GM21786 (cell line): ENCODE data around the gene PDIA5.

Source experiments
- ATAC-seq: cut with Tn5 transposase; IDR thresholded peaks from one replicate; pipeline ENCODE4 v1.9.1; 2021; ENCODE audit not compliant: unreplicated experiment

PDIA5 gene

DNA sequence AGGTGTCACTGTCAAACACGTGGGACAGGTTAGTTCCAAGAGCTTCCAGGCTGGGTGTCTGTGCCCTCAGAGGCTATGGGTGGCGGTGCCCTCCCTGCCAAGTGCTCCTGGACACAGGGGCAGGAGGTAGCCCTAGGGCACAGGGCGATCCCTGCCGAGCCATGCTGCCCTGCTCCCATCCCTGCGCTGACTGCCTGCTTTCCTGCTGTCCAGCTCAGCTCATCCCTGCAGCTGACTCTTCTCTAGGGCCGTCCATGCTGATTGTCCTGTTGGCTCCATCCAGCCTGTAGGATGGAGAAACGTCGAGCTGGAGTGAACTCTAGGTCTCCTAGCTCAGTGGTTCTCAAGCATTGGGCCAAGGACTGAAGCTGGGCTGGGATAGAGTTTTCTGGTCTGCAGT, 3.7 kb downstream of the PDIA5 start:
- ATAC-seq = no peak

DNA sequence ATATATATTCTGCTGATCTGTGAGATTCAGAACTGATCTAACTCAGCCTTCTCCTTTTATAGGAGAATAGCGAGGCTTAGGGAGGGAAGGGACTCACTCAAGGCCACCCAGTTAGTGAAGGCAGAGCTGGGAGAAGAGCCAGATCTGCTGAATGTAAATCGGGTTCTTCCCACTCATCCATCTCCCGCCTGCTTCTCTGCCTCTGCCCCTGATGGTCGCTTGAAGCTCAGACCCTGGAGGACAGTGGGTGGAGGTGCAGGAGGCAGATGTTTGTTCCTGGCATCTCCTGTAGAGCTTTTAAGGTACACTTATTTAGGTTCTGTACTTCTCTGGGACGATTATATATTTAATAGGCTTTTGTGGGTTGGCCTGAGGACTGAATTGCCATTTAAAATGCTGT, 4.3 kb downstream of the PDIA5 start:
- ATAC-seq = no peak

DNA sequence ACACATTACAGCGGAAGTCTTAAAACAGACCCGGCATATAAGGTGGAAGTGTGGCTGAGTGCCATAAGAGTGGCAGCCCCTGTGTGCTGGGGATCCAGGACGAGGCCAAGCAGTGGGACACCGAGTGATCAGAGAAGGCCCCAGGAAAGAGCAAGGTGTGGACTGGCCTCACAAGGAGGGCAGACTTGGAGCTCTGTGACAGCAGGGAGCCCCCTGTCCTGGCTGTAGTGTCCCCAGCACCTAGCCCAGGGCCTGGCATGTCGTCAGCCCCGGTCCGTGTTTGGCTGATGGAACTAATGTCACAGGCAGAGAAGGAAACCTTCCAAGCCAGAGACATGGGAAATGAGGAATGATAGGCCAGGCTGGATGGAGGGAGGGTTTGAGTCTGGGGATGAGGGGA, 4.8 kb downstream of the PDIA5 start:
- ATAC-seq = no peak

DNA sequence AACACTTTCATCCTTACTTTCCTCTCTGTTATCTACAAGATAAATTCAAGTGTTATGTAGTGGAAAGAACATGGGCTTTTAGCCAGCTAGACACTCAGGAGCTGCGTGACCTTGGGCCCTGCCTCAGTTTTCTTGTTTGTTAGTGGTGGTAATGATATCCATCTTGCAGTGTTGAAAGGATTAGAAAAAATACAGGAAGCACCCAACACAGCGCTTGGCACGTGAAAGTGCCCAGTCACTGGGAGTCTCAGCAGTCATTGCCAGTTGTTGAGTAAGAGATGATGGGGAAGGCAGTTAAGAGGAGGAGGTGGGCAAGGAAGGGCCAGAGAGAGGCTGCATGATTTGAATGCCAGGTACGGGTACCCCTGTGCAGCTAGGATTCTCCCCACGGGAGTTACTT, 5.3 kb downstream of the PDIA5 start:
- no peak for ATAC-seq

DNA sequence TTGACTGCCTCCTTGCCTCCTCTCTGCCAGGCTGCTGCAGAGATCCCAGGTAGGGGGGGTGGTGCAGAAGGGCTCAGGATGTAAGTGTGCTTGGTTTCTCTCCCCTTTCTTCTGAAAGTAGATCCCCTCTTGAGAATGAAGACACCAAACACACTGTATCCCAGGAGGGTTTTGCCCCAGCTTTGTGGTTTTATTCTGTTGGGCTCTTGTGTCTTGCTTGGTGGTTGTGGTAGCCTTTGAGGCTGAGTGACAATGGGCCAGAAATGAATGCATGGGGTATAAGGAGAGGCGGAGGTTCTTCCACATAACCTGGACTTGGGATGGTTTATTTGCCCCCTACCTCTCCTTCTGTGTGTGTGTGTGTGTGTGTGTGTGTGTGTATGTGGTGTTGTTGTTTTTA, 5.7 kb downstream of the PDIA5 start:
- ATAC-seq = no peak

DNA sequence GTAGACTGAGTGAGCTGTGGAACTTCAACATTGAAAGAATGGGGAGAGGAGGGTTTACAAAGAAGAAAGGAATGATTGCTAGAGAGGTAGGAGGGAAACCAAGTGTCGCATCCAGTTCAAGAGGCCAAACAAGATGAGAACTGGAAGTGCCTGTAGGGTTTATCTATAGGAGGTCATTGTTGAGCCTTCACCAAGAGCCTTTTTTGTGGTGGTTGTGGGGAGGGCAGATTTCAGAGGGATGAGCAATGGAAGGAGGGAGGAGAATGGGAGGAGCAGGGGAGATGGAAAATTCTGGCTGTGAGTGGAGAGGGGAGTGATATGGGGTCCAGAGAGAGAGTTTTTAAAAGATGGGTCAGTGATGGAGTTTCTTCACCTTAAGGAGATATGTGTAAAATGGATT, 8.5 kb downstream of the PDIA5 start:
- ATAC-seq = no peak

DNA sequence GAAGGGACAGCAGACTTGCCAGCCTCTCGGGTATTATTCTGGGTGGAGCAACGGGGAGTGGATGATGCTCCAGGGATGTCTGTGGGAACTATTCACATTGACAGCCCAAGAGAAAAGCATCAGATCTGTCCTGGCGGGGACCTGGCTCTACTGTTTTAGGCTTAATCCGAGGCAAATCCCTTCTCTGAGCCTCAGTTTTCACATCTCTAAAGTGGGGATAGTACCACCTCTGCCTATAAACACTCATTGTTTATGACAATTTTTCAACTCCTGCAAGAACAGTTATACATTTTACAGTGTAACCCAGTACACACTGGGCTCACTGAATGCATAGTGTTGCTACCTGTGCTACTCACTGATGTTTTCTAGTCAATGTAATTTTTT, 9.3 kb downstream of the PDIA5 start:
- ATAC-seq = no peak

DNA sequence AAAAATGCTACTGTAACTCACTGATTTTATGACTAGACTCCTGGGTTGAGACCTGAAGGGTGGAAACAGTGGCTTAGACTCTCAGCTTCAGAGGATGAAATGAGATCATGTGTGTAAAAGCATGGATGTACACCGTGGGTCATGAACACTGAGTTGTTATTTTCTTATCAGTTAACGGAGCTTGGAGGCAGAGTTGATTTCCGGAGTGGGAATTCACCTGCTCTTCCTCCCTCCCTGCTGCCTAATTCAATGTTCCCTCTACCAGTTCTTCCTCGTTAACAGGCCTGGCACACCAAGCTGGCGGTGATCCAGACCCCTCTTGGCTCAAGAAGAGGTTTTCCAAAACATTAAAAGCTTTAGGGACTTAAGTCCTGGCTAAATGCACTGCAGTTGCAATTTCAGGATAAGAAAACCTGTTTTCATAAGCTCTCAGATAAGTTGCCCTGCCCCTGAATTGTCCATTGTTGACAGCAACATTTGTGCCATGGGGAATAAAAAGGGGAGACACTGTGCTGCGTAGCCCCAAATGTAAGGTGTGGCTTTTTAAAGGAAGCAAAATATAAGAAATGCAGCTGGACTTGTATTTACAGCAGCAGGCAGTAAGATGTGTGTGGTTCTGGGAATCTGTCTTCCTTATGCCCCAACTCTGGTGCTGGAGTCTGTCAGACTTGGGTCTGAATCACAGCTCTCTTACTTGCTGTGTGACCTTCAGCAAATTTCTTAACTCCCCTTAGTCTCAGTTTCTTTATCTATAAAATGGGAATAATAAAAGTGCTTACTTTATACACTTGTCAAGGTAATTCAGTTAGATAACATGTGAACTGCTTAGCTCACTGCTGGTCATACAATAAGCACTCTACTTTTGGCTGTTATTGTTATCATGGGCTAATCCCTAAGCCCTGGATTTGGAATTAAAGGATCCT, 9.9 kb downstream of the PDIA5 start:
- no peak for ATAC-seq

DNA sequence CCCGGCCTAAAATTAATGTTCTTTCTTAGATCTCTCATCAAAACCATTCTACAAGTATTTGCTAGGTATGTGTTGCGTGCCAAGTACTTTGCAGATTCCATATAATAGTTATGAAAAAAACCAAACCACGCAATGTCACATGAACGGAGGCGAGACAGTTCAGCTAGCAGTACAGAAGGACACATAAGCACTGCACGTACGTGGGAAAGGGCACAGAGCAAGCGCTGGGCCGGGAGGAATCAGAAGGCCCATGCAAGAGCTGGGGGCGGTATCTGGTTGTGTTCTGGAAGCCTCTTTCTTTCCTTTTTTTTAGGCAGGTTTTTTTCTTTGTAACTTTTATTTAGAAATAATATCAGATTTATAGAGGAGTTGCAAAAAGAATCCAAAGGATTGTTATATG, 11.3 kb downstream of the PDIA5 start:
- no peak for ATAC-seq

DNA sequence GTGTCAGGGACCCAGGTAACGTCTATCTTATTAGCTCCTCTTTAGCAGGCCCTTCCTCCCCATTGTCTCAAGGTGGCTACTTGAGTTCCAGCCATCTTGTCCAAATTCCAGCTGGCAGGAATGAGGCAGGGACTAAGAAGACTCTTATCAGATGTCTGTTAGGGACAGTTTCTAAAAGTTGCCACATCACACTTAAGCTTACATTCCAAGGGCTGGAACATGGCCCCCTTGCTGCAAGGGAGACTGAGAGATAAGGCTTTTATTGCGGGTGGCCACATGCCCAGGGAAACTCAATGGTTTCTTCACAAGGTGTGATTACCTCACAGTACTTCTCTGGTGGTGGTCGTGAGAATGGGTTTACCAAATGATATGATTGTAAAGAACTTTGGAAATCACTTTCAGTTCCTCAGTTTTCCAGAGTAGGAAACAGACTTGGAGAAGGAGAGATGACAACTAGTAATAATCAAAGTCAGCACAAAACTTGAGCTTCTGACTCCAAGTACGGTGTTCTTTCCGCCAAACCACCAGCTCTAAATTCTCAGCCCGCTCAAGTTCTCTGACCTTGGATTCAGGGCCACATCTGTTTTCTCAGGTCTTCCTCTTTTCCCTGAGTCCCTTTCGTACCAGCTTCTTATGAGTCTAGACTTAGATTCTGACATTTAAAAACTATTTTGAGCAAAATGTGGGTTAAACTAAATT, 14.2 kb downstream of the PDIA5 start:
- ATAC-seq = no peak

DNA sequence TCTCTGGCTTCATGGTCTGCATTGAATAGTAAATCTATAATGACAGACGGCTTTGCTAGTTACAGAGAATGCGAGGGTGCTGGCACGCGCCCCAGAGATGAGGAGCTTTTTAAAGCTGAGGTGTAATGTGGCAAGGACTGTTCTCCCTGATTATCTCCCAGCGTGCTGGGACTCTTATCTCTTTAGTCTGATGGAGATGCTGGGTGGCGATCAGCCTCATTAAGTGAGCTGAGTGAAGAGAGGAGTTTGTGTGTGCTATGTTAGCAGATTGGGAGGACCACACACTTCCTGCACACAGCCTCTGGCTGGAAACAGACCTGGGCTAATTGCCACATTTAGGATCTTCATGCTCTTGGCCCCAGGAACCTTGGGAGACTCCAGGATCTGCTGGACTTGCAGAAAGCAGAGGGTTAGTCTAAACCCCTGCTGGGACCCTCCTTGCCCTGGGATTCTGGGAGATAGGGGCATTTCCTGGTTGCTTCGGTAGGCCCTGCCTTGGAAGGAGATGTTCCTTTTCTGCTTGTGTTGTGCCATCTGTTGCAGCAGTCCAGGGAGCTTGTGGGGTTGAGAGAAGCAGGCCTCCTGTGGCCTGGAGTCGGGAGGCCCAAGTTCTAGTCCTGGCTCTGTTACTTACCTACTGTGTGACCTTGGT, 15.0 kb downstream of the PDIA5 start:
- ATAC-seq = no peak

DNA sequence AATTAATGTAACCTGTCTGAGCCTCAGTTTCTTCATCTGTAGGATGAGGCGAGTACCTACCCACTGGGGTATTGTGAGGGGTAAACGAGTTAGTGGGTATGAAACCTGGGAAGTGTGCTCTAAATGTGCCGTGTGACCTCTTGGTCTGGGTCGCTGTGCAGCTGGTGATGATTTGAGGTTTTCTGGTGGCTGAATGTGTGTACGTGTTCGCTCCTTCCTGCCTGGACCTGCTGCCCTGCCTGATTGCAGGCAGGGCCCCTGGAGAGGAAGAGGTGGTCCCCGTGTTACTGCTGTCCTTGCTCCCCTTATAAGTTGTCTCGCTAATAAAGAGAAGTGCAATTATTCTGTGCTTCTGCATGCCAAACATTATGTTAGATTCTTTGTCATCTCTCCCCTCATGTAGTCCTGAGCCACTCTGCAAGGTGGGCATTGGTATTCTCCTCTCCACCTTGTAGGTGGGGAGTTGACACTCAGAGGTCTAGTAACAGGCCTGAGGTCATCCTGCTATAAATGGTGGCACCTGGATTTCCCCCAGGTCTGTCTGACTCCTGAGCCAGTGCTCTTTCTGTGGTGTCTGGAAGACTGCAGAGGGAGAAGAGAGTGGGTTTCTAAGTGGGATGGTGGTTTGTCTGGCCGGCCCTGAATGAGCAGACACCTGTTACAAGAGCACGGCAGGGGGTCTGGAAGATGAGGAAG, 15.7 kb downstream of the PDIA5 start:
- peak; percentile 69 for ATAC-seq

DNA sequence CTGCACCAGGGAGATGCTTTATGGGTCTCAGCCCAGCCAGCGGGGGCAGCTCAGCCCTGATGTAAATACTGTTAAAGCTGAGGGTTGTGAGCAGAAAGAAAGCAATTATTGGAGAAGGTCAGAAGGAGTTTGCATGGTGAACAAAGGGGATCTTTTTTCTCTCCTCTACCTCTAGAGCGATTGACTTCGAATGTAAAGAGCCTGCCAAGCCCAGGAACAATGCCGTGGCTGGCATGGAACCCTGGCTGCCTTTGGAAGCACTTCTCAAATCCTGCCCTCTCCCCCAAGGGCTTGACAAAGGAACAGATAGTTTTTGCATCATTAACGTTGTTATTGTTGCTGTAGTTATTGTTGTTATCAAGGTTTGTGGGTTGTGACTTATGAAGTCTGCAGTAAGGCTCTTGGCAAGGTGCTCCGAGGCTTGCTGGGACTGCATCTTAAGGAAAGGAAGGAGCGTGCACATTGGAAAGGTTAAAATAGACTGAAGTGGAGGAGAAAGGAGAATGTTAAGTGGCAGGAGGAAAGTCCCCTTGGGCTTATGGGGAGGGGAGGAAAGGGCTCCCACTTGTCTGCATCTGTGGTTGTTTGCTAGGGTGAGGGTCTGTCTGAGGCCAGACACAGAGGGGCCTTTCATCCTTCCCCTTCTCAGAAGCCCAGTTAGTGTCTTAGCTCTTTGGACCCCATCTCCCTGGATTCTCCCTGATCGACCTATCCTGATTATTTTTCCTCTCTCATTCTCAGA, 16.7 kb downstream of the PDIA5 start:
- ATAC-seq = no peak

DNA sequence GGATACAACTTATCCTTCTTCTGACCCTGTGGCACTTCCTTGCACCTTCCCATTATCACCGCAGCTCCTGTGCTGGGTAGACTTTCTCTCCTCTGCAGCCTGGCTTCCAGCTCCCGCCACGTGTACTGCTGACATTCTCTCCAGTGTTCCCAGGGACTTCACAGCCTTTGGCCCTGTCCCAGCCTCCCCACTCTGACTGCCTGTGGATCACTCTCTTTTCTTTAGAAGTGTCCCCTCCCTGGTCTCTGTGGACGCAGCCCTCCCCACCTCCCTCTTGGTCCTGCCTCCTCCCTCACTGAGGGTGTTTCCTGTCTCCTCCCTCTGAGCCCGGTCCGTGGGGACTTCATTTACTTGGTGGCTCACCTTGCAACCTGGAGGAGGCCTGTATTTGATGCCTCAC, 17.4 kb downstream of the PDIA5 start:
- ATAC-seq = no peak

DNA sequence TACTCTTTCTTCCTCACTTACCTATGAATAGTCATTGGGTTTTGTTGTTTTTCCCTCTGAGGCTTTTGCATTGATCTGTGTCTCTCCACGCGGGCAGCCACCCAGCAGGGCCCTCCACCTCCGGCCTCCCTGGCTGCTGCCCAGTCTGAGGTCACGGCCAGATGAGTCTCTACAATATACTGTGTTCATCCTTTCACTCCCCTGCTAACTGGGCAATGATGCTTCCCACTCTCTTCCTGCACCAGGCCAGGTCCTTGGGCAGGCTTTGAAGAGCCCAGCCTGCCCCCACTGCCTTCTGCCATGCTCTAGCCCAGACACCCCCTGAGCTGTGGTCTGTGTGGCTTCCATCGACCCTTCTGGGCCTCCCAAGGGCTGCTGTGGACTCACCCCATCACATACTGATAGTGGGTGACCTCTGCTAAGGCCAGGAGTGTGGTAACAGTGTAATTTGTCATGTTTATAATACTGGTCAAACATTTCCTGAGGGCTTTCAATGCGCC, 18.0 kb downstream of the PDIA5 start:
- ATAC-seq = no peak

DNA sequence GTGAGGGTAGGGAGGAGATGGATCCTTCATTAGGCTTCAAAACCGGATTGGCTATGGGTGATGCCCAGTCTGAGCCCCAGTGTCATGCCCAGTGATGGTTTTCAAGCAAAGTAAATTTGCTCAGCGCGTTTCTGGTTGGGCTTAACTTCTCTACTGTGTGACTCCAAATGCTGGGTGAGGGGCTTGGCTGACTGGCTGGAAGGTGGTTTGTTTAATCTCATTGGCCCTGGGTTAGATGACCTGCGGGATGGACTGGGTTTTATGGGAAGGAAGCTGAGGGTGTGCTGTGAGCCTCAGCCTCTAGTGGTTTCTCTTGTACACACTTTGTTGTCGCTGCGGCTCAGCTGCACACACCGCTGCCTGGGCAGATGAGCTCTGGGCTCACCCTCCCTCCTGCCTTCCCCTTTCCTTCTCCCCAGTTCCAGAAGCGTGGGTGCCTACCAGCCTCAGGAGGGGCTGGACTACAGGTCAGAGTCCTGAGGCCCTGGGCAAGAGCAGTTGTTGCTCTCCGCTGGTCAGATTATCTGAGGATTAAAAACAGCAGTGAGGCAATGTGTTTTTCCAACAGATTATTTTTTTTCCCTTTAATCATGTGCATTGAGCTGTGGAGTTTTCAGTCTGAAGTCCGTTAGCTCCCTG, 18.6 kb downstream of the PDIA5 start:
- ATAC-seq = no peak

DNA sequence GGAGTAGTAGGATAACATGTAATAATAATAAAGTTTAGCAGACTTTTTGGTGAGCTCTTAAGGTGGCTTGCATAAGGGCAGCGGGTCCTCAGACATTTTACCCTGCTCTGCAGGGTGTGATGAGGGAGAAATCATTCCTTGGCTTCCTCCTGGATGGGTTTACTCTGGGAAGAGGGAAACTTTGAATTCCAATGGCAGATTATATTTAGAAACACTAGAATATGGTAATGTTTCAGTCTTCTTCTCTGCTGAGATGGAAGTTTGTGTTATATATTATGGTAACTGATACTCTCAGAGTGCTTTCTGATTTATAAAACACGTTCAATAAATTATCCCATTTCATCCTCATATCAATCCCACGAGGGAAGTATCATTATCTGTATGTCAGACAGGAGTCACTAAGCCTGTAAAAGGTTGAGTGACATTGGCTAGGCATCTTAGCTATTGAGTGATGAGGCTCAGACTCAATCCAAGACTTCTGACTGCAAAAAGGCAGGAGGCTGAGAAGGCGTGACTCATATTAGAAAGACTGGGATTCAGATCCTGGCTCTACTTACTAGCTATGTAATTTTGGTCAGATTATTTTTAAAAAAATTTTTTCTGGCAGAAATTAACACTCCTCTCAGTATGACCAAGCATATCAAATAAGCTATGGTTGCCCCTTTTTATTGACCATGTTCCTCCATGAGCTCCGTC, 19.3 kb downstream of the PDIA5 start:
- no peak for ATAC-seq

DNA sequence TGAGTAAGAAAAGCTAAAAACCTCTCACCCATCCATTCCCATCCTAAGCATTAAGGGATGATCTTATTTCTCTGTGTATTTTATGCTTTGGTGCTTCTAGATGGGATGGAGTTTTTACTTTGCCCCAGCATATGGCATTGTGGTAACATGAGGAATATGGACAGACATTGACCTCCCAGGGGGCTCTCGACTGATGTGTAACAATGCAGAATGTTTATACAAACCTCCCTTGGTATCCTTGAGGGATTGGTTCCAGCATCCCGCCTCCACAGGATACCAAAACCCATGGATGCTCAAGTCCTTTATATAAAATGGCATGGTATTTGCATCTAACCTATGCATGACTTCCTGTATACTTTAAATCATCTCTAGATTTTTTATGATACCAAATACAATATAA, 21.6 kb downstream of the PDIA5 start:
- no peak for ATAC-seq

DNA sequence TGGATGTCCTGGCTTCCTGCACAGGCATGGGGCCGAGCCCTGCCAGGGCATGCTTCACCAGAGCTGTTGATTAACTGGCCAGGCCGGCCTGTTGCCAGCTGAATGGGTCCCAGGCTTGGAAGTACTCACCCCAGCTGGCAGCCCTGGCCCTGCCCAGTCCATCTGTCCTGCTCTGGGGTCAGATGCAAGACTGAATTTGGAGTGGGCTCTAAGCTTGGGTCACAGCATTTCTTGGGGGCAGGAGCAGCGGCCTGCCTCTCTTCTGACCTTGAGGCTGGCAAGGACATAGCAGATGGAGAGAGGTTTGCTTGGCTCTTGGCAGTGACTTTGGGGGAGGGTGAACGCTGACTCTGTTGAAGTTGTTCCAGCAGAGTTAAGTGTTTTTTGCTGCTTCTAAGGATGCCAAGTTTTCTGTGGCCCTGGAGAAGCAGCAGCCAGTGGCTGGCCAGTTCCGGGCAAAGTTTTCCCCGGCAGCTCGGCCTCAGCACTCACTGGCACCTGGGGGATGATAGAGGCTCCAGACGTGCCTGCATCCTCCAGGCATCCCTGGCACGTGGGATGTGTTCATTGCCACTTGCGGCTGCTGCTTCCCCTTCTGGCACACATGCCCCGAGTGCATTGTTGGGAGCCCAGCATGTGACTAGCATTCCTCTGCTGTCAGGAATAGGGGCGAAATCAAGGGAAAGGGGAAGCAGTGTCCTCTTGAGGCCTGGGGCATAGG, 22.9 kb downstream of the PDIA5 start:
- ATAC-seq = no peak
